GM13977 (cell line): Measurements from ENCODE around the gene HS3ST4.
"Not testable (repeated sequence)": the region's sequence is repeated elsewhere in the genome, so short reads cannot be mapped to it uniquely, and the experiment has no call there.

Experiments used
- DNase-seq: peaks from one replicate; pipeline ENCODE4 v3.0.0; 2012; ENCODE audit warnings: low spot score
- in situ Hi-C: fragments of 300-500 bp; cut with MboI; formaldehyde crosslinking; loops from one replicate; pipeline ENCODE4 v1.12.0; 2022; ENCODE audit warnings: low sequenced_read_pairs, low pct_unique_long_range_greater_than_20kb, mixed read lengths, inconsistent platforms; ENCODE audit not compliant: unreplicated experiment
- TF ChIP-seq, protein P1 (sequence below): IDR thresholded peaks from 2 replicates; pipeline ENCODE4 v1.5.1; 2012; ENCODE audit warnings: mild to moderate bottlenecking, control low read depth; ENCODE audit not compliant: insufficient read depth; ENCODE audit errors: extremely low read depth, missing control alignments

HS3ST4 gene

DNA sequence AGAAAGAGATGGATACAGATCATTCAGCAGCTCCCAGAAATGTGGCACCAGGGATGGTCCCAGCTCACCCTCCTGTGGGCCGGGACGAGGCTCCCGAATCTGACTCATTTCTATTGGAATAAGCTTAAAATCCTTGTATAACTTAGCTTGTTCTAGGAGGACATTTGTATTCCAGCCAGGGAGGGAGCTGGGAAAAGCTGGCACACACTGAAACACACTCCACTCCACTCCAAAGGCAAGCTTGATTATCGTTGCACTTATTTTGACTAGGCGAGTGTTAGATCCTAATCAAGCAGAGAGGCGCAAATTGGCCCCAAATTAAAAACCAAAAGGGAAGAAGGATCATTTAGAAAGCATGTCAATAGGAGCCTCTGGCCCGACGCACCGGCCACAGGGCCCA, 339.5 kb downstream of the HS3ST4 start:
- DNase-seq = no peak
- TF ChIP-seq, protein P1, sequence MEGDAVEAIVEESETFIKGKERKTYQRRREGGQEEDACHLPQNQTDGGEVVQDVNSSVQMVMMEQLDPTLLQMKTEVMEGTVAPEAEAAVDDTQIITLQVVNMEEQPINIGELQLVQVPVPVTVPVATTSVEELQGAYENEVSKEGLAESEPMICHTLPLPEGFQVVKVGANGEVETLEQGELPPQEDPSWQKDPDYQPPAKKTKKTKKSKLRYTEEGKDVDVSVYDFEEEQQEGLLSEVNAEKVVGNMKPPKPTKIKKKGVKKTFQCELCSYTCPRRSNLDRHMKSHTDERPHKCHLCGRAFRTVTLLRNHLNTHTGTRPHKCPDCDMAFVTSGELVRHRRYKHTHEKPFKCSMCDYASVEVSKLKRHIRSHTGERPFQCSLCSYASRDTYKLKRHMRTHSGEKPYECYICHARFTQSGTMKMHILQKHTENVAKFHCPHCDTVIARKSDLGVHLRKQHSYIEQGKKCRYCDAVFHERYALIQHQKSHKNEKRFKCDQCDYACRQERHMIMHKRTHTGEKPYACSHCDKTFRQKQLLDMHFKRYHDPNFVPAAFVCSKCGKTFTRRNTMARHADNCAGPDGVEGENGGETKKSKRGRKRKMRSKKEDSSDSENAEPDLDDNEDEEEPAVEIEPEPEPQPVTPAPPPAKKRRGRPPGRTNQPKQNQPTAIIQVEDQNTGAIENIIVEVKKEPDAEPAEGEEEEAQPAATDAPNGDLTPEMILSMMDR = no peak
- in situ Hi-C loops = no loop called here

DNA sequence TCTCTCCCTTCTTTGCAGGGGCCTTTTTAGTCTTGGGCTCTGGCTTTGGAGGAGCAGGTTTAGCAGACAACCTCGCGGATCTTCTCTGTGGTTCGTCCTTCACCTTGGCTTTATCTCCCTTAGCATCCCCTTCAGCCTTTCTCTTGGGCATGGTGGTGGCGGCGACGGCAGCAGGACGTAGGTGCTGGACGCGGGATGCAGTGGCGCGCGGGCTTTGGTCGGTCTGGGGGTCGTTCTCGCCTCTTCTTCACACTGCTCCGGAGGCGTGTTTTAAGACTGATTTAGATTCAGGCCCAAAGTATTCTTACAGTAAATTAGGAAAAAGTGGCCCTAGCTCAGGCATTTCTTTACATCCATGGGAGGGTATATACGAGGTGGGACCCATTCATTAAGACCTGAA, 340.9 kb downstream of the HS3ST4 start:
- in situ Hi-C loops, DNase-seq: not testable (repeated sequence)

- DNase-seq = no peak
- TF ChIP-seq, protein P1 = no peak
- in situ Hi-C loops = no loop called here
Measured at GRCh38 chr16:26041952-26042668, 350.4 kb downstream of the HS3ST4 start.

- no peak for DNase-seq
- in situ Hi-C loops = no loop called here
- TF ChIP-seq, protein P1 = no peak
Measured at GRCh38 chr16:26050472-26050871, 358.7 kb downstream of the HS3ST4 start.

DNA sequence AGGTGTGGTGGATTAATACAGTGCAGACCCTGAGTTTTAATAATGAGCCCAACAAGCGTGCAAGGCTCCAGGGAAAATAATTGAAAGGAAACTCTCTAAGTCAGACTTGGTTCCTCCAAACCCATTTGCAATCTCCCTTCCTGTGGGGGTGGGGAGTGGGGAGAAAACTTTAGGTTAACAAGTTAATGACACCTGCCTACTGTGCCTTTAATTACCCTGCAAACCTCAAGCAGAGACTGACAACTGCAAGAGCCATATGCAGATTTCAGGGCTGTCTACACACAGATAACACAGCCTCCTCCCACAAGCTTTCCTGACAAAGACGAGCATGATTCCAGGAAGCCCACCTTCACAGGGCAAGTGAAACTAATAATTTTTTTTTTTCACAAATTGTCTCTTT, 359.3 kb downstream of the HS3ST4 start:
- no peak for DNase-seq
- TF ChIP-seq, protein P1 = no peak
- in situ Hi-C loops = no loop called here

- DNase-seq = no peak
- TF ChIP-seq, protein P1 = no peak
- in situ Hi-C loops = no loop called here
Measured at GRCh38 chr16:26053889-26054288, 362.1 kb downstream of the HS3ST4 start.

DNA sequence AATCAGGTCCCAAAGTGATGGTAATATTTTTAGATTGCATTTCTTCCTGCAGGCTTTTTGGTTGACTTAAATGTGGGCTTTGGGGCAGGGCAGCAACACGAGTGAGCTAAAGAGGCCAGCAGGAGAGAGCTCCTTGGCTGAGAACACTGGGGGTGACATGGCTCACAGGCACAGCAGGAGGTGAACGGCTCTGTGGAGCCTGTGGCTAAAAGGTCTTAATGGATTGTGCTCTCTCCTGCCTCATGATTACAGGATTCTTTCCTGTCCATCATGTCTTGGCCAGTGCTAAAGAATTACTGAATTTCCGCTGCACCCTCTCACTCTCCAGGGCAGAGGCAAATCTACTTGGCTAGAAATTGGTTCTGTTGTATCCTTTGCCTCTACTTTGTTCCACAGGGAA, 366.6 kb downstream of the HS3ST4 start:
- in situ Hi-C loops = no loop called here

More for the DNA sequence above, 366.6 kb downstream of the HS3ST4 start:
- DNase-seq = no peak
- TF ChIP-seq, protein P1 = no peak
